ENCODE results near the gene CCDC92B.

GRCh38 chr17:2737693-2738092 lies 11.8 kb downstream of the CCDC92B start:
- TF ChIP-seq PKNOX1 (IDR thresholded peaks at IDR 0.05) (no peak), CREB1 (IDR thresholded peaks at IDR 0.05; ENCODE audit: low read depth) (no peak), CTCF (IDR thresholded peaks at IDR 0.05 in 2 of 3, conservative IDR thresholded peaks at IDR 0.05 in 1 of 3; ENCODE audit: control insufficient read depth in 2 of 3, extremely low read depth in 1 of 3, insufficient read depth in 1 of 3, low read depth in 3 of 3, low read length in 3 of 3) (no peak), MTA3 (IDR thresholded peaks at IDR 0.05; ENCODE audit: borderline replicate concordance, low read length) (no peak), KAT2A (conservative IDR thresholded peaks at IDR 0.05; ENCODE audit: control insufficient read depth, low read depth, low read length) (no peak)

Data from GM12878 (cell line).